Transverse colon (tissue), 4 donors: ENCODE measurements around the gene PPP1R9B. TPM values are rescaled to one million over a fixed set of nuclear protein-coding genes. Genes with fewer than 3 reads are reported as not detected.

ENCODE experiments used
- DNase-seq: peaks from one replicate; pipeline ENCODE4 v3.0.0-alpha.2; 2019
- H3K27ac ChIP-seq, 4 donors: fragments of 200-600 bp; sonication (generic); 2 replicates each; pipeline ENCODE4 v1.5.1; 2016 to 2018; ENCODE audit warnings: inconsistent platforms in 4 of 4
- H3K27me3 ChIP-seq: fragments of 200-600 bp; sonication (generic); 2 replicates; pipeline ENCODE4 v1.5.1; 2017; ENCODE audit warnings: inconsistent platforms
- H3K36me3 ChIP-seq, 4 donors: fragments of 200-600 bp; sonication (generic); 2 replicates each; pipeline ENCODE4 v1.5.1; 2017 to 2019; ENCODE audit warnings: inconsistent platforms in 4 of 4
- H3K4me1 ChIP-seq, 4 donors: fragments of 200-600 bp; sonication (generic); 2 replicates each; pipeline ENCODE4 v1.5.1; 2017 to 2020; ENCODE audit warnings: inconsistent platforms in 4 of 4
- H3K4me3 ChIP-seq, 4 donors: fragments of 200-600 bp; sonication (generic); 1 replicate in 1 of 4; 2 replicates in 3 of 4; pipeline versions ENCODE4 v1.5.1 to v1.6.1; 2017 to 2019; ENCODE audit warnings: inconsistent platforms in 4 of 4
- H3K9me3 ChIP-seq, 2 donors: fragments of 200-600 bp; sonication (generic); 2 replicates each; pipeline ENCODE4 v1.5.1; 2017 to 2019; ENCODE audit warnings: inconsistent platforms in 2 of 2
- CTCF ChIP-seq, 5 experiments: fragments of 200-600 bp in 3 of 5; fragments of 450-650 bp in 2 of 5; sonication (generic) in 3 of 5; IDR thresholded peaks; 1 replicate in 2 of 5; 2 replicates in 3 of 5; pipeline ENCODE4 v1.5.1; 2016 to 2017; ENCODE audit warnings: antibody characterized with exemption in 5 of 5, inconsistent platforms in 3 of 5, mild to moderate bottlenecking in 2 of 5, moderate library complexity in 1 of 5
- EP300 ChIP-seq: sonication (generic); formaldehyde crosslinking; IDR thresholded peaks from one replicate; pipeline ENCODE4 v1.6.1; 2017; ENCODE audit warnings: antibody characterized with exemption, low read depth
- POLR2A ChIP-seq: fragments of 450-650 bp; IDR thresholded peaks from one replicate; pipeline ENCODE4 v1.6.1; 2016; ENCODE audit warnings: antibody characterized with exemption, mild to moderate bottlenecking, moderate library complexity
- POLR2AphosphoS5 ChIP-seq, 3 donors: sonication (generic); formaldehyde crosslinking; IDR thresholded peaks; one replicate each; pipeline ENCODE4 v1.6.1; 2016; ENCODE audit warnings: antibody characterized with exemption in 3 of 3
- WGBS, 2 donors: methylation state at CpG; one replicate each; pipeline ENCODE4 v1.1.5; 2018; ENCODE audit warnings: low coverage in 1 of 2; 5-methylcytosine and 5-hydroxymethylcytosine counted together
- in situ Hi-C, 4 donors: fragments of 200-750 bp; cut with MboI; loops; one replicate each; pipeline versions ENCODE4 v1.15.0 to v1.15.1; 2017; ENCODE audit warnings: low sequenced_read_pairs in 3 of 4, low pct_ligation_motif_present in 1 of 4, low pct_unique_long_range_greater_than_20kb in 1 of 4
- intact Hi-C: fragments of 100-400 bp; cut with DNase I; formaldehyde crosslinking; loops from one replicate; pipeline ENCODE4 v1.15.1; 2023; ENCODE audit warnings: low total_unique reads
- total RNA-seq, 4 donors: library from RNA; depleted of rRNA; stranded (reverse); fragments of >200 nt; gene quantifications; one replicate each; pipeline ENCODE4 v1.1.0, GENCODE V29; 2016

The PPP1R9B gene
- total RNA-seq, 4 donors from 2014 or later = 19.0 to 29.9 (median 27.7) TPM

DNA sequence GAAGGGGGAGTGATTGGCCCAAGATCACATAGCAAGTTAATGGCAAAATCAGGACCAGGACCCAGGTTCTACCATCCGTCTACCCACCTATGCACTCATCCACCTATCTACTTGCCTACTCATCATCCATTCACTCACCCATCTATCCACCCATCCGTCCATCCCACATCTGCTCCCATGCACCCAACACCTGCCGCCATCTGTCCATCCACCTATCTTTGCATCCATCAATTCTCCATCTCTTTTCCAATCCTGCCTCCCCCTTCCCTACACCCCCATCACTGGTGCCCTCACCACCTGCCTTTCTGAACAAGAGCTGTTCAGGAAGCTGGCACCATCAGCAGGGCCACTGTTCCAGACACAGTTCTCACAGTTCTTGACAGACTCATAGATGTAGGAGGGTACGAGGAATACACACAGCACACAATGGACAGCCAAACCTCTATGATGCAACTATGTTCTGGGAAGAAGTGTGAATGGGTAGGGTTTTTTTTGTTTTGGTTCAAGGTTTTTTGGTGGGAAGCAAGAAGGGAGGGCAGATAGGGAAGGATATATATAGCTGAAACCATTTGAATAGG is 25.0 kb downstream of the PPP1R9B start:
- H3K4me3 ChIP-seq = no peak overlapping the region
- no peaks in the 10 kb centered on the region for H3K36me3 ChIP-seq
- intact Hi-C loops = no loop called here
- in situ Hi-C loops = no loop called here
- WGBS, 2 donors = 91 to 94% methylated on average over 4 of the region's 4 CpGs
- no peak for DNase-seq
- H3K27me3 ChIP-seq = peaks cover 26% of the 10 kb centered on the region
- TF ChIP-seq EP300 (no peak), POLR2AphosphoS5 (IDR thresholded peaks at IDR 0.05) (no peak), POLR2A (no peak), CTCF (IDR thresholded peaks at IDR 0.05) (no peak)
- H3K4me1 ChIP-seq = peaks cover 10 to 41% (median 20%) of the 10 kb centered on the region in 4 donors
- H3K9me3 ChIP-seq = no peaks in the 10 kb centered on the region
- no peak overlapping the region for H3K27ac ChIP-seq

DNA sequence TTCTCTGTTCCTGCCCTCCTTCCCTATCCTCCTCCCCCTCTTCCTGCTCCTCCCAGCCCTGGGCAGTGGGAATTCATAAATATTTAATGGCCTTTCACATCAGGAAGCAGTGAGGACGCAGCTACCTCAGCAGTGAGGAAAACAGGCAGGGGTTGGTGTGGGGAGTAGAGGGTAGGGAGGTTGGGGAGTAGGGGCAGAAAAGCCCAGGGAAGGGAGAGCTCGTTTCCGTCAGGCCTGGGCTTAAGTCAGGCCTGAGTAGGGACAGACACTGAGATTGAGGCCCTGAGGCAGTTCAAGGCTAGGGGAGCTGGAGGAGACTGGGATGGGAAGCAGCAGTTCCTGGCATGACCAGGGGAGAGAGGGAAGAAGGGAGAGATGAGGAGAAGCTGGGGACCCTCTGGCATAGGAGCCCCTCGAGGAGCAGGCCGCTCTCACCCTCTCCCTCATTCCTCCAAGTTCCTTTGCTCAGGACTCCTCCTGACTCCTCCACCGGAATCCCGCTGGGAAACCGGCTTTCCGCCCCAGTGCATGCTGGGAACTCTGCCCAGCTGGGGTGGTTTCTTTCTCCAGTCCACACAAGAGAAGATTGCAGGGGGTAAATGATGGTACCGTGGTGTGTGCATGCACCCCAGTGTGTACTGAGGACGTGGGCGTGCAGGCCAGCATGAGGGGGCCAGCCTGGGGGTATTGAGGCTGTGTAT is 26.7 kb downstream of the PPP1R9B start:
- whole genome bisulfite sequencing, 2 donors = 40 to 57% methylated on average over 2 to 12 of the region's 12 CpGs
- Histone ChIP-seq H3K27me3 (peaks cover 9% of the 10 kb centered on the region), H3K27ac (peak overlapping the region in 1 of 4 donors; percentile 42), H3K4me3 (no peak overlapping the region), H3K4me1 (peaks cover 2 to 24% (median 4%) of the 10 kb centered on the region in 4 donors), H3K9me3 (no peaks in the 10 kb centered on the region), H3K36me3 (no peaks in the 10 kb centered on the region)
- in situ Hi-C loops = no loop called here
- no peak for DNase-seq
- intact Hi-C loops = no loop called here
- TF ChIP-seq CTCF (IDR thresholded peaks at IDR 0.05) = no peak
- TF ChIP-seq EP300 = no peak
- TF ChIP-seq POLR2AphosphoS5 (IDR thresholded peaks at IDR 0.05) = no peak
- TF ChIP-seq POLR2A = no peak

DNA sequence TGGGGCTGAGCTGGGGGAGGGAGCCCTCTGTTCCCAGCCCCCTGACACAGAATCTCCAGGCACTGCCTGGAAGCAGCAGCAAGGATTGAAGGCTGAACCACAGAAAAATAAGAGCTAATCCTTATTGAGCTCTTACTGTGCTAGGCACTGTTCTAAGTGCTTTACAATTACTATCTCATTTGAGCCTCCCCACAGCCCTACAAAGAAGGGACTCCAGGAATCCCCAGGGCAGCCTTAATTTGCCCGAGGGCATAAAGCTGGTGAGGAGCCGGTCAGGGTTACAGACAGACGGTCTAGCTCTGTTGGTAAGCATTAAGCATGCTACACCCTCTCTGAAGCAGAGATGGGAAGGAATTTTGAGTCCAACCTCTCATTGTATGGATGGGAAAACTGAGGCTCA is 27.5 kb downstream of the PPP1R9B start:
- H3K4me1 ChIP-seq = peaks cover 0 to 15% (median 0%) of the 10 kb centered on the region in 4 donors
- peaks cover 7% of the 10 kb centered on the region for H3K27me3 ChIP-seq
- H3K36me3 ChIP-seq = no peaks in the 10 kb centered on the region
- no peak overlapping the region for H3K4me3 ChIP-seq
- no peak overlapping the region for H3K27ac ChIP-seq
- TF ChIP-seq CTCF (IDR thresholded peaks at IDR 0.05) (no peak), POLR2AphosphoS5 (IDR thresholded peaks at IDR 0.05) (no peak), POLR2A (no peak), EP300 (no peak)
- in situ Hi-C loops (no loop called here), intact Hi-C loops (no loop called here)
- WGBS, 2 donors = 88 to 100% methylated on average over 2 to 3 of the region's 3 CpGs
- no peaks in the 10 kb centered on the region for H3K9me3 ChIP-seq
- no peak for DNase-seq

- intact Hi-C loops = no loop called here
- no peaks in the 10 kb centered on the region for H3K9me3 ChIP-seq
- 76 to 87% methylated on average over 5 to 7 of the region's 7 CpGs for WGBS, 2 donors
- in situ Hi-C loops = no loop called here
- TF ChIP-seq CTCF (IDR thresholded peaks at IDR 0.05) (no peak), POLR2A (no peak), POLR2AphosphoS5 (IDR thresholded peaks at IDR 0.05) (no peak), EP300 (no peak)
- H3K36me3 ChIP-seq = no peaks in the 10 kb centered on the region
- no peak overlapping the region for H3K27ac ChIP-seq
- no peak overlapping the region for H3K4me3 ChIP-seq
- DNase-seq = no peak
- H3K4me1 ChIP-seq = peaks cover 3 to 21% (median 10%) of the 10 kb centered on the region in 4 donors
- H3K27me3 ChIP-seq = peaks cover 15% of the 10 kb centered on the region
Measured at GRCh38 chr17:50120475-50121253, 29.8 kb downstream of the PPP1R9B start.
